Measurements from ENCODE around the gene PLS1.
"Not testable (repeated sequence)": the region's sequence is repeated elsewhere in the genome, so short reads cannot be mapped to it uniquely, and the experiment has no call there.

The PLS1 gene

GRCh38 chr3:142595581-142595950 lies 627 bp upstream of the PLS1 start:
- H3K27me3 ChIP-seq (ENCODE audit: control insufficient read depth in 1 of 2, insufficient read depth in 2 of 2, low read length in 2 of 2): no peaks in the 10 kb centered on the region
- H3K36me3 ChIP-seq (ENCODE audit: control insufficient read depth in 1 of 2, insufficient read depth in 2 of 2, low read length in 2 of 2): no peaks in the 10 kb centered on the region
- no peaks in the 10 kb centered on the region for H3K9me3 ChIP-seq (ENCODE audit: control insufficient read depth in 1 of 2, low read length in 2 of 2)
- peaks cover 9 to 14% of the 10 kb centered on the region in 2 donors for H3K4me1 ChIP-seq (ENCODE audit: control insufficient read depth in 1 of 2, insufficient read depth in 2 of 2, low read length in 2 of 2)
- peak overlapping the region; percentile 67 for H3K27ac ChIP-seq (ENCODE audit: low read depth, low read length)
- H3K4me3 ChIP-seq (ENCODE audit: low read depth in 1 of 2, low read length in 2 of 2): peak overlapping the region; percentile 82 to 93
- peak overlapping the region; percentile 68 to 86 for H3K9ac ChIP-seq (ENCODE audit: low read depth in 1 of 2, low read length in 2 of 2)

DNA sequence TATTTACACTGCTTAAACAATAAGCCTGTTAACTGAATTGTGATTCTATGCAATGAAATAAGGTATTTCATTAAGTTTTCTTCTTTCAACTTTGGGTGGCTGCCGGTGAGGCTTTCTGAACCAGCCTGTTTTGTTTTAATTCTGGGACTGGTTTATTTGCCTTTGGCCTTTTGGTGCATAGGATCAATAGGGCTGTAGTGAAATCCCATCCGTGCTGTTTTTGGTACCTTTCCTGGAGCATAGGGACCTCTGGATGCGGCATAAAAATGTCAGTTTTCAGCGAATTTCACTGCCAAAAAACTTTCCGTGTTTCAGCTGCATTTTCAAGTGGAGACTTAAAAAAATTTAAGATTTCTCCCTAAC lies 514 bp downstream of the PLS1 start:
- H3K27me3 ChIP-seq (ENCODE audit: control insufficient read depth in 1 of 2, insufficient read depth in 2 of 2, low read length in 2 of 2): no peaks in the 10 kb centered on the region
- no peaks in the 10 kb centered on the region for H3K9me3 ChIP-seq (ENCODE audit: control insufficient read depth in 1 of 2, low read length in 2 of 2)
- H3K4me3 ChIP-seq (ENCODE audit: low read depth in 1 of 2, low read length in 2 of 2): peak overlapping the region; percentile 82 to 93
- peak overlapping the region; percentile 68 to 86 for H3K9ac ChIP-seq (ENCODE audit: low read depth in 1 of 2, low read length in 2 of 2)
- H3K27ac ChIP-seq (ENCODE audit: low read depth, low read length): peak overlapping the region; percentile 67
- no peaks in the 10 kb centered on the region for H3K36me3 ChIP-seq (ENCODE audit: control insufficient read depth in 1 of 2, insufficient read depth in 2 of 2, low read length in 2 of 2)
- H3K4me1 ChIP-seq (ENCODE audit: control insufficient read depth in 1 of 2, insufficient read depth in 2 of 2, low read length in 2 of 2): peaks cover 12 to 17% of the 10 kb centered on the region in 2 donors

GRCh38 chr3:142597906-142598305 lies 1.7 kb downstream of the PLS1 start:
- H3K9me3 ChIP-seq (ENCODE audit: control insufficient read depth in 1 of 2, low read length in 2 of 2): no peaks in the 10 kb centered on the region
- H3K4me3 ChIP-seq (ENCODE audit: low read depth in 1 of 2, low read length in 2 of 2): peak overlapping the region; percentile 82 to 93
- H3K4me1 ChIP-seq (ENCODE audit: control insufficient read depth in 1 of 2, insufficient read depth in 2 of 2, low read length in 2 of 2): peaks cover 22 to 29% of the 10 kb centered on the region in 2 donors
- H3K27me3 ChIP-seq (ENCODE audit: control insufficient read depth in 1 of 2, insufficient read depth in 2 of 2, low read length in 2 of 2): no peaks in the 10 kb centered on the region
- peak overlapping the region; percentile 64 for H3K27ac ChIP-seq (ENCODE audit: low read depth, low read length)
- peak overlapping the region; percentile 68 to 86 for H3K9ac ChIP-seq (ENCODE audit: low read depth in 1 of 2, low read length in 2 of 2)
- H3K36me3 ChIP-seq (ENCODE audit: control insufficient read depth in 1 of 2, insufficient read depth in 2 of 2, low read length in 2 of 2): no peaks in the 10 kb centered on the region

DNA sequence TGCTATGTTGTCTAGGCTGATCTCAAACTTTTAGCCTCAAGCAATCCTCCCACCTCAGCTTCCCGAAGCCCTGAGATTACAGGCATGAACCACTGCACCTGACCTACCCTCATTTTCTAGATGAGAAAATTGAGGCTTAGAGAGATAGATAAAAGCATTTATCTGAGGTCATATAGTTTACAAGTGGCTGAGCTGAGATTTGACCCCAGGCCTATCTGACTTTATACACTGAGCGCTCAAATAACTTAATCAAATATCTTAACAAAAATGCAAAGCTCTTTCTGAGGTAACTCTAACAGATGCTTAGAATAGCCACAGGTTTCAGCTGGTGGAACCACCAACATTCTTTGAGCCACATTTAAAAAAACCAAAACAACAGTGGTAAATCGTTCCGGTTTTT lies 5.5 kb downstream of the PLS1 start:
- Histone ChIP-seq H3K27ac (ENCODE audit: low read depth, low read length) (peak overlapping the region; percentile 63), H3K27me3 (ENCODE audit: control insufficient read depth in 1 of 2, insufficient read depth in 2 of 2, low read length in 2 of 2) (no peaks in the 10 kb centered on the region), H3K36me3 (ENCODE audit: control insufficient read depth in 1 of 2, insufficient read depth in 2 of 2, low read length in 2 of 2) (no peaks in the 10 kb centered on the region), H3K9ac (ENCODE audit: low read depth in 1 of 2, low read length in 2 of 2) (peak overlapping the region in 1 of 2 donors; percentile 46), H3K4me1 (ENCODE audit: control insufficient read depth in 1 of 2, insufficient read depth in 2 of 2, low read length in 2 of 2) (peaks cover 37 to 47% of the 10 kb centered on the region in 2 donors), H3K9me3 (ENCODE audit: control insufficient read depth in 1 of 2, low read length in 2 of 2) (no peaks in the 10 kb centered on the region), H3K4me3 (ENCODE audit: low read depth in 1 of 2, low read length in 2 of 2) (peak overlapping the region; percentile 32 to 37)

GRCh38 chr3:142602619-142603385 lies 6.6 kb downstream of the PLS1 start:
- H3K4me1 ChIP-seq (ENCODE audit: control insufficient read depth in 1 of 2, insufficient read depth in 2 of 2, low read length in 2 of 2): peaks cover 37 to 47% of the 10 kb centered on the region in 2 donors
- H3K4me3 ChIP-seq (ENCODE audit: low read depth in 1 of 2, low read length in 2 of 2): peak overlapping the region; percentile 28 to 30
- peak overlapping the region; percentile 63 for H3K27ac ChIP-seq (ENCODE audit: low read depth, low read length)
- H3K27me3 ChIP-seq (ENCODE audit: control insufficient read depth in 1 of 2, insufficient read depth in 2 of 2, low read length in 2 of 2): no peaks in the 10 kb centered on the region
- peak overlapping the region in 1 of 2 donors; percentile 46 for H3K9ac ChIP-seq (ENCODE audit: low read depth in 1 of 2, low read length in 2 of 2)
- no peaks in the 10 kb centered on the region for H3K36me3 ChIP-seq (ENCODE audit: control insufficient read depth in 1 of 2, insufficient read depth in 2 of 2, low read length in 2 of 2)
- H3K9me3 ChIP-seq (ENCODE audit: control insufficient read depth in 1 of 2, low read length in 2 of 2): no peaks in the 10 kb centered on the region

- H3K27me3 ChIP-seq (ENCODE audit: control insufficient read depth in 1 of 2, insufficient read depth in 2 of 2, low read length in 2 of 2); H3K36me3 ChIP-seq (ENCODE audit: control insufficient read depth in 1 of 2, insufficient read depth in 2 of 2, low read length in 2 of 2); H3K9me3 ChIP-seq (ENCODE audit: control insufficient read depth in 1 of 2, low read length in 2 of 2); H3K27ac ChIP-seq (ENCODE audit: low read depth, low read length): not testable (repeated sequence)
- peak overlapping the region in 1 of 2 donors; percentile 46 for H3K9ac ChIP-seq (ENCODE audit: low read depth in 1 of 2, low read length in 2 of 2)
- H3K4me1 ChIP-seq (ENCODE audit: control insufficient read depth in 1 of 2, insufficient read depth in 2 of 2, low read length in 2 of 2): peaks cover 41 to 51% of the 10 kb centered on the region in 2 donors
- H3K4me3 ChIP-seq (ENCODE audit: low read depth in 1 of 2, low read length in 2 of 2): peak overlapping the region; percentile 6 to 30
These were observed 7.2 kb downstream of the PLS1 start for GRCh38 chr3:142603386-142603705.

- no peak overlapping the region for H3K9ac ChIP-seq (ENCODE audit: low read depth in 1 of 2, low read length in 2 of 2)
- H3K36me3 ChIP-seq (ENCODE audit: control insufficient read depth in 1 of 2, insufficient read depth in 2 of 2, low read length in 2 of 2): no peaks in the 10 kb centered on the region
- peaks cover 40 to 55% of the 10 kb centered on the region in 2 donors for H3K4me1 ChIP-seq (ENCODE audit: control insufficient read depth in 1 of 2, insufficient read depth in 2 of 2, low read length in 2 of 2)
- H3K27me3 ChIP-seq (ENCODE audit: control insufficient read depth in 1 of 2, insufficient read depth in 2 of 2, low read length in 2 of 2): no peaks in the 10 kb centered on the region
- no peaks in the 10 kb centered on the region for H3K9me3 ChIP-seq (ENCODE audit: control insufficient read depth in 1 of 2, low read length in 2 of 2)
- H3K27ac ChIP-seq (ENCODE audit: low read depth, low read length): no peak overlapping the region
- no peak overlapping the region for H3K4me3 ChIP-seq (ENCODE audit: low read depth in 1 of 2, low read length in 2 of 2)
These were observed 8.7 kb downstream of the PLS1 start for GRCh38 chr3:142604940-142605339.

GRCh38 chr3:142608631-142609030 lies 12.4 kb downstream of the PLS1 start:
- Histone ChIP-seq H3K4me3 (ENCODE audit: low read depth in 1 of 2, low read length in 2 of 2) (no peak overlapping the region), H3K27me3 (ENCODE audit: control insufficient read depth in 1 of 2, insufficient read depth in 2 of 2, low read length in 2 of 2) (no peaks in the 10 kb centered on the region), H3K9ac (ENCODE audit: low read depth in 1 of 2, low read length in 2 of 2) (no peak overlapping the region), H3K4me1 (ENCODE audit: control insufficient read depth in 1 of 2, insufficient read depth in 2 of 2, low read length in 2 of 2) (peaks cover 29 to 35% of the 10 kb centered on the region in 2 donors), H3K27ac (ENCODE audit: low read depth, low read length) (no peak overlapping the region), H3K9me3 (ENCODE audit: control insufficient read depth in 1 of 2, low read length in 2 of 2) (no peaks in the 10 kb centered on the region), H3K36me3 (ENCODE audit: control insufficient read depth in 1 of 2, insufficient read depth in 2 of 2, low read length in 2 of 2) (no peaks in the 10 kb centered on the region)

DNA sequence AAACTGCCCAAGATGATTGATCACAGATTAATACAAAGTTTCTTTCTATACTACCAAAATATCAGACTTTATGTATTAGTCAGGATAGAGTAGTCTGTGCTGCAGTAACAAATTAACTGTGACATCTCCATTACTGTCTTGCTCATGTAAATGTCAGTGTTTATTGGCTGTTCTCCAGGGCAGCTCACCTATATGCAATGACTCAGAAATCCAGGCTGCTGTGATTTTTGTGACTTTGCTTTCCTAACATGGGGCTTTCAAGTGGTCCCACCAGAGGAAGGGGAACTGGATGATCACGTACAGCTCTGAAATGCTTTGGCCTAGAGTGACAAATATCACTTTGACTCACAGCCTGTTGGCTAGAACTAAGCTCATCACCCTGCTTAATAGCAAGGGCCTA lies 12.9 kb downstream of the PLS1 start:
- H3K27me3 ChIP-seq (ENCODE audit: control insufficient read depth in 1 of 2, insufficient read depth in 2 of 2, low read length in 2 of 2): no peaks in the 10 kb centered on the region
- no peak overlapping the region for H3K9ac ChIP-seq (ENCODE audit: low read depth in 1 of 2, low read length in 2 of 2)
- no peak overlapping the region for H3K4me3 ChIP-seq (ENCODE audit: low read depth in 1 of 2, low read length in 2 of 2)
- H3K4me1 ChIP-seq (ENCODE audit: control insufficient read depth in 1 of 2, insufficient read depth in 2 of 2, low read length in 2 of 2): peaks cover 27 to 33% of the 10 kb centered on the region in 2 donors
- H3K9me3 ChIP-seq (ENCODE audit: control insufficient read depth in 1 of 2, low read length in 2 of 2): no peaks in the 10 kb centered on the region
- no peak overlapping the region for H3K27ac ChIP-seq (ENCODE audit: low read depth, low read length)
- H3K36me3 ChIP-seq (ENCODE audit: control insufficient read depth in 1 of 2, insufficient read depth in 2 of 2, low read length in 2 of 2): no peaks in the 10 kb centered on the region

GRCh38 chr3:142611206-142611605 lies 15.0 kb downstream of the PLS1 start:
- H3K4me1 ChIP-seq (ENCODE audit: control insufficient read depth in 1 of 2, insufficient read depth in 2 of 2, low read length in 2 of 2): peaks cover 30 to 34% of the 10 kb centered on the region in 2 donors
- no peak overlapping the region for H3K9ac ChIP-seq (ENCODE audit: low read depth in 1 of 2, low read length in 2 of 2)
- no peaks in the 10 kb centered on the region for H3K27me3 ChIP-seq (ENCODE audit: control insufficient read depth in 1 of 2, insufficient read depth in 2 of 2, low read length in 2 of 2)
- H3K27ac ChIP-seq (ENCODE audit: low read depth, low read length): no peak overlapping the region
- H3K9me3 ChIP-seq (ENCODE audit: control insufficient read depth in 1 of 2, low read length in 2 of 2): no peaks in the 10 kb centered on the region
- no peak overlapping the region for H3K4me3 ChIP-seq (ENCODE audit: low read depth in 1 of 2, low read length in 2 of 2)
- no peaks in the 10 kb centered on the region for H3K36me3 ChIP-seq (ENCODE audit: control insufficient read depth in 1 of 2, insufficient read depth in 2 of 2, low read length in 2 of 2)

Measured in duodenal mucosa (tissue), 2 donors.